HAP-1 (cell line): ENCODE measurements around the gene CREBL2.
"Not testable (repeated sequence)": the region's sequence is repeated elsewhere in the genome, so short reads cannot be mapped to it uniquely, and the experiment has no call there.

ENCODE experiments used
- DNase-seq, 2 experiments: peaks; one replicate each; pipeline ENCODE4 v3.0.0-alpha.2; 2016 to 2020; ENCODE audit warnings: low spot score in 2 of 2
- H3K27me3 ChIP-seq: fragments of 250-450 bp; sonication (Bioruptor Pico); 2 replicates; pipeline ENCODE4 v1.5.1; 2020; ENCODE audit warnings: low read depth, mild to moderate bottlenecking, moderate library complexity
- H3K36me3 ChIP-seq: fragments of 250-450 bp; sonication (Bioruptor Pico); replicated peaks from 2 replicates; pipeline ENCODE4 v1.5.1; 2020; ENCODE audit warnings: mild to moderate bottlenecking
- H3K4me1 ChIP-seq: fragments of 250-450 bp; sonication (Bioruptor Pico); 2 replicates; pipeline ENCODE4 v1.5.1; 2020; ENCODE audit warnings: mild to moderate bottlenecking
- H3K4me3 ChIP-seq: fragments of 250-450 bp; sonication (Bioruptor Pico); 2 replicates; pipeline ENCODE4 v1.5.1; 2020; ENCODE audit warnings: mild to moderate bottlenecking, moderate library complexity
- H3K9me3 ChIP-seq: fragments of 250-450 bp; sonication (Bioruptor Pico); 2 replicates; pipeline ENCODE4 v1.5.1; 2020; ENCODE audit warnings: mild to moderate bottlenecking, moderate library complexity
- in situ Hi-C: fragments of 300-500 bp; cut with MboI; formaldehyde crosslinking; loops from 3 replicates; pipeline ENCODE4 v1.14.3; 2020; ENCODE audit warnings: low sequenced_read_pairs, inconsistent platforms, mixed read lengths

Gene CREBL2

DNA sequence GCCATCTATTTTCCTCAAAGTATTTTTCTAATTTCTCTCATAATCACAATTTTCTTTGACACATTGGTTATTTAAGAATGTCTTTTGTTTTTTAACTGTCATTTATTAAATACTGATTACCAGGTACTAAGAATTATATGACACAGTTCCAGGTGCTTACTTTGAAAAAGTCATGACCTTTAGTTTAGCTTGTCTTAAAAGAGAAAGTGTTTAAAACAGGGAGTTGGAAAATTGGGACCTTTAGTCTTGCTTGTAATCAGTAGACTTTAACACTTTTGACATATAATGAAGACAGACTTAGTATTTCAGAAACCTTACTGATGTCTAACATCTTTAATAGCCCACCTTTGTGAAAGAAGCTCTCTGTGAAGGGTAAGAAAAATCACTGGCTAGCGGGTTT is 19.2 kb downstream of the CREBL2 start:
- Histone ChIP-seq H3K4me1 (peaks cover 30% of the 10 kb centered on the region), H3K4me3 (no peak overlapping the region), H3K27me3 (no peaks in the 10 kb centered on the region), H3K9me3 (no peaks in the 10 kb centered on the region), H3K36me3 (peaks cover 4% of the 10 kb centered on the region)
- no peak for DNase-seq
- in situ Hi-C loops: no loop called here

DNA sequence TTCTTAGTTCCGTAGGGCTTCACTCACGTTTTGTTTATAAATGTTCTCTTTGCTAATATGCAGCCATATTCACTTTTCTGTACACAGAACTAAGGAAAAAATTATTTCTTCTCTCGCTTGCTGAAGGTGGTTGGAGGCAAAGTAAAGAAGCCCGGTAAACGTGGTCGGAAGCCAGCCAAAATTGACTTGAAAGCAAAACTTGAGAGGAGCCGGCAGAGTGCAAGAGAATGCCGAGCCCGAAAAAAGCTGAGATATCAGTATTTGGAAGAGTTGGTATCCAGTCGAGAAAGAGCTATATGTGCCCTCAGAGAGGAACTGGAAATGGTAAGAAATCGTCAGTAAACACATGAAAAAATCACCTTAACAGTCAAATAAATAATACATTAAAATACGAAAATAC is 24.0 kb downstream of the CREBL2 start:
- in situ Hi-C loops: no loop called here
- no peak for DNase-seq
- Histone ChIP-seq H3K4me3 (no peak overlapping the region), H3K9me3 (no peaks in the 10 kb centered on the region), H3K36me3 (peaks cover 24% of the 10 kb centered on the region), H3K27me3 (no peaks in the 10 kb centered on the region), H3K4me1 (no peaks in the 10 kb centered on the region)

DNA sequence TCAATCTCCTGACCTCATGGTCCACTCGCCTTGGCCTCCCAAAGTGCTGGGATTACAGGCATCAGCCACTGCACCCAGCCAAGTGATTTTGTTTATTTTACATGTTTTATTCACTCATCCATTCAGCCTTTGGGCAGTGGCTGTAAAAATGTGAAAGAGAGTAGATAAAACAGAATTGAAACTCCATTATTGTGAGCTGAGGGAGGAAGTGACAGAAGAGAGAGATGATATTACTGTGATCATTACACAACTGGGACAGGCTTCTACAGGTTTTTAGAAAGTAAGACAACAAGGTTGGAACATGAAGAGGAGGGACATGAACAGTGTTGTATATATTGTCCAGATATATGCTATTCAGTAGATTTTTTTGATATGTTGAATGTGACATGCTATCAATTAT is 25.0 kb downstream of the CREBL2 start:
- Histone ChIP-seq H3K36me3 (peaks cover 24% of the 10 kb centered on the region), H3K4me1 (no peaks in the 10 kb centered on the region), H3K9me3 (no peaks in the 10 kb centered on the region), H3K27me3 (no peaks in the 10 kb centered on the region), H3K4me3 (no peak overlapping the region)
- in situ Hi-C loops: no loop called here
- no peak for DNase-seq

DNA sequence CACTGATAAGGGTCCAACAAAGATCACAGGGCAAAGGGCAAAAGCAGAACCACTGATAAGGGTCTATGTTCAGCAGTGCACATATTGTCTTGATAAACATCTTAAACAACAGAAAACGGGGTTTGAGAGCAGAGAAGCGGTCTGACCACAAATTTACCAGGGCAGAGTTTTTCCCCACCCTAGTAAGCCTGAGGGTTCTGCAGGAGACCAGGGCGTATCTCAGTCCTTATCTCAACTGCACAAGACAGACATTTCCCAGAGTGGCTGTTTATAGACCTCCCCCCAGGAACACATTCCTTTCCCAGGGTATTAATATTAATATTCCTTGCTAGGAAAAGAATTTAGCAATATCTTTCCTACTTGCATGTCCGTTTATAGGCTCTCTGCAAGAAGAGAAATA is 28.3 kb downstream of the CREBL2 start:
- H3K4me3 ChIP-seq, H3K4me1 ChIP-seq, H3K9me3 ChIP-seq, in situ Hi-C loops, H3K27me3 ChIP-seq, DNase-seq: not testable (repeated sequence)
- H3K36me3 ChIP-seq: peaks cover 34% of the 10 kb centered on the region

DNA sequence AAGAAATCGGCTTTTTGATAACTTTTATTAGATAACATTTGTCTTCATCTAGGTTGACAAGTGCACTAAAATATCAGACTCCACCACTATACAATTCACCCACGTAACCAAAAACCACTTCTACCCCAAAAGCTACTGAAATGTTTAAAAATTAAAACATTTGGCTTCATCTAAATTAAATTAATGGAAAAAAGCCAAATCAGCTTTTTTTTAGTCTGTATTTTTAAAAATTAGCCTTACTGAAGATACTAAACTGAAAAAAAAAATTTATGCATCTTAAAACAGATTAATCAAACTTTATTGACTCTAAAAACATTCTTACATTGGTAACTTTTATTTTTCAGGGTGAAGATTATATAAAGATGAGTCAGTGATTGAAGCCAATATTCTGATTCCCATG is 30.0 kb downstream of the CREBL2 start:
- H3K36me3 ChIP-seq: peaks cover 28% of the 10 kb centered on the region
- no peaks in the 10 kb centered on the region for H3K27me3 ChIP-seq
- in situ Hi-C loops: no loop called here
- no peak for DNase-seq
- H3K4me3 ChIP-seq: no peak overlapping the region
- peaks cover 8% of the 10 kb centered on the region for H3K4me1 ChIP-seq
- H3K9me3 ChIP-seq: no peaks in the 10 kb centered on the region

DNA sequence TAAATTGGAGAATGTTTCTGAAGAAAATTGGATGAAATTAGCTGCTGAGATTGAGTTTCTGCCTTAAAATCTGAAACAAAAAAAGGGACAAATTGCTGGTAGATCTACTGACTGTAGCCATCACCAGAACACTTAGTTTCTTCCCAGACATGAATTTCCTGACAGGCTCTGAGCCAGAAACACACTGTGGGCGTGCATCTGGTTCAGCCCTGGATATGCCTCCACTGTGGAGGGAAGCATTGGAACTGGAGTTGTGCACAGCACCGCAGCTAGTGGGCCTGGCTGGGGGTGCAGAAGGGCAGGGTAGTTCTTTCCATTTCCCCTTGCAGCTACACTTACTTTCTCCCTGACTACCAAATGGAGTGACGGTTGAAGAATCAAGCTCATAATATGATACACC is 31.2 kb downstream of the CREBL2 start:
- Histone ChIP-seq H3K36me3 (peaks cover 22% of the 10 kb centered on the region), H3K9me3 (no peaks in the 10 kb centered on the region; the same call in 1 of the 2 replicates), H3K4me1 (peaks cover 8% of the 10 kb centered on the region), H3K4me3 (no peak overlapping the region), H3K27me3 (no peaks in the 10 kb centered on the region)
- in situ Hi-C loops: no loop called here
- DNase-seq: no peak

DNA sequence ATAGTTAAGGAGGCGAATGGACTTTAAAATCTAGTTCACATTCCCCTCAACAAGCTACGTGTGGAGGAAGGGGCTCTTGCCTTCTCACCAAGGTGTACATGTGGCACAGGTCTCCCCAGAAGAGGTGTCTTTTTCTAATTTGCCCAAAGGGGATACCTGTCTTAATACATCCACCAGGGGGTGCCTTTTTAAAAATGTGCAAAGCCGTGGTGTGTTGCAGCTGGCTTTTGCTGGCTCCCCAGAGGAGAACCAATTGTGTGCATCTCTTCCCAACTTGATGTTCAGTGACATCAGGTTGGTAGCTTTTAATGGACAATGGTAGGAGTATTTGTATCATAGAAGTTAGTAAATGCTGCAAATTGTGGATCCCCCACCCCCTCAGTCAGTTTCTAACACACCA is 33.8 kb downstream of the CREBL2 start:
- in situ Hi-C loops: no loop called here
- peaks cover 10% of the 10 kb centered on the region for H3K36me3 ChIP-seq
- no peak for DNase-seq
- H3K4me3 ChIP-seq: no peak overlapping the region
- peaks cover 17% of the 10 kb centered on the region; the same call in 1 of the 2 replicates for H3K9me3 ChIP-seq
- H3K4me1 ChIP-seq: peaks cover 8% of the 10 kb centered on the region
- H3K27me3 ChIP-seq: no peaks in the 10 kb centered on the region

DNA sequence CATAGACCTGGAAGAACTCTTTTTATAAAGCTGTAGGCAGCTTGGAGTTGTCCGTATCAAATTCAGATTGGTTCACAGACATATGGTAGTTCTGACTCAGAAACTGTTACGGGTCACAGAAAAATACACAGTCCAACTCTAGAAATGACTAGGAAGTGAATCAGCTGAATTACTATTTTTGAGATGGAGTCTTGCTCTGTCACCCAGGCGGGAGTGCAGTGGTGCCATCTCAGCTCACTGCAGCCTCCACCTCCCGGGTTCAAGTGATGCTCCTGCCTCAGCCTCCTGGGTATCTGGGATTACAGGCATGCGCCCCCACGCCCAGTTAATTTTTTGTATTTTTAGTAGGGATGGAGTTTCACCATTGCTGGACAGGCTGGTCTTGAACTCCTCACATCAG is 34.3 kb downstream of the CREBL2 start:
- H3K36me3 ChIP-seq, H3K4me3 ChIP-seq, DNase-seq, H3K27me3 ChIP-seq, H3K4me1 ChIP-seq, in situ Hi-C loops: not testable (repeated sequence)
- H3K9me3 ChIP-seq: peaks cover 17% of the 10 kb centered on the region; the same call in 1 of the 2 replicates

DNA sequence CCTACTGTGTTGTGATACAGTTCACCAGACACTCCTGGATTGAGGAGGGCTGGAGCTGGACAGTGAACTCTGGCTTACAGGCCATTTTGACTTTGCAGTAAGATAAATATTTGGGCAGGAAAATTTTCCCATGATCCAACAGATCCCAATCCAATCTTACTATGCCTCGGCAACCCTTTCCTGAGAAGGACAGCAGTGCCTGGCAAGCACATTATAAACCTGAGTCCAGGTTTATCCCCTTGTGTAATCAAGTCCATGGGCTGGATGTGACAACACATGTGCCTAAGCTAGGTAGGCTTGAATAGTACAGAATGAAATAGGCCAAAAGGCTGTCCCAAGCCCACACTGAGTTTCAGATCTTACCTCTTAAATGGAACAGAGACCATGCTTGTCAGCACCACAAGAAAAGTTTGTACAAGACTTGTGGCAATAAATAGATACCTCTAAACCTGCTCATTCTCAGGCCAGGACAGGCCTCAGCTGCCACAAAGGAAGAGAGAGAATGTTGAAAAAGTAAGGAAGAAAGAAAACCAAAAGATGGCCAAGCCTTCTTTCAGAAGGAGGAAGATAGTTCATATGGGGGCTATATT is 34.9 kb downstream of the CREBL2 start:
- Histone ChIP-seq H3K36me3 (peaks cover 10% of the 10 kb centered on the region), H3K4me1 (peaks cover 8% of the 10 kb centered on the region), H3K4me3 (no peak overlapping the region), H3K9me3 (peaks cover 17% of the 10 kb centered on the region; the same call in 1 of the 2 replicates), H3K27me3 (no peaks in the 10 kb centered on the region)
- in situ Hi-C loops: no loop called here
- DNase-seq: no peak

DNA sequence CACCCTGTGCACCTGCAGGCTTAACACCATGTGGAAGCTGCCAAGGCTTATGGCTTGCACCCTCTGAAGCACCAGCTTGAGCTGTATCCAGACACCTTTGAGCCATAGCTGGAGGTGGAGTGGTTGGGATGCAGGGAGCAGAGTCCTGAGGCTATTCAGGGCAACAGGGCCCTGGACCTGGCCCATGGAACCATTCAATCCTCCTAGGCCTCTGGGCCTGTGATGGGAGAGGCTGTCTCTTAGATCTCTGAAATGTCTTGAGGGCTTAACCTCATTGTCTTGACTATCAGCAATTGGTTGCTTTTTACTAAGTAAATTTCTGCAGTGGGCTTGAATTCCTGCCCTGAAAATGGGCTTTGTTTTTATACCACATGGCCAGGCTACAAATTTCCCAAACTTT is 36.6 kb downstream of the CREBL2 start:
- no peak overlapping the region for H3K4me3 ChIP-seq
- no peak for DNase-seq
- in situ Hi-C loops: no loop called here

DNA sequence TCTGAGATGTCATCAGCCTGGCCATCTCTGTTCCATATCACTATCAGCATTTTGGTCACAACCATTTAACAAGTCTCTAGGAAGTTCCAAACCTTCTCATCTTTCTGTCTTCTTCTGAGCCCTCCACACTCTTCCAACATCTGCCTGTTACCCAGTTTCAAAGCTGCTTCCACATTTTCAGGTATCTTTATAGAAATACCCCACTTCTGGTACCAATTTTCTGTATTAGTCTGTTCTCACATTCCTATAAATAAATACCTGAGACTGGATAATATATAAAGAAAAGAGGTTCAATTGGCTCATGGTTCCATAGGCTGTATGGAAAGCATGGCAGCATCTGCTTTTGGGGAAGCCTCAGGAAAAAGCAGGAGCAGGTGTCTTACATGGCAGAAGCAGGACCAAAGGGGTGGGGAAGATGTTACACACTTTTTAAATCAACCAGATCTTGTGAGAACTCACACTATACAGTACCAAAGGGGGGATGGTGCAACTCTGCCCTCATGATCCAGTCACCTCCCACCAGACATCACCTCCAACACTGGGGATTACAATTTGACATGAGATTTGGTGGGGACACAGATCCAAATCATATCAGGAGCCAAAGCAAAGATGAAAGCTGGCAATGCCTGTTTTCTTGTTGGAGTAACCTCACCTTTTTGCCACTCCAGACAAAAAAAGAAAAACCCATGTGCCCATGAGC is 37.4 kb downstream of the CREBL2 start:
- DNase-seq: no peak
- H3K36me3 ChIP-seq: no peaks in the 10 kb centered on the region
- no peaks in the 10 kb centered on the region for H3K4me1 ChIP-seq
- no peak overlapping the region for H3K4me3 ChIP-seq
- H3K9me3 ChIP-seq: peaks cover 17% of the 10 kb centered on the region; the same call in 1 of the 2 replicates
- no peaks in the 10 kb centered on the region for H3K27me3 ChIP-seq
- in situ Hi-C loops: no loop called here

More for the DNA sequence above, 36.6 kb downstream of the CREBL2 start:
- Histone ChIP-seq H3K4me1 (peaks cover 7% of the 10 kb centered on the region), H3K36me3 (no peaks in the 10 kb centered on the region; the same call in 1 of the 2 replicates), H3K27me3 (no peaks in the 10 kb centered on the region), H3K9me3 (peaks cover 17% of the 10 kb centered on the region; the same call in 1 of the 2 replicates)

DNA sequence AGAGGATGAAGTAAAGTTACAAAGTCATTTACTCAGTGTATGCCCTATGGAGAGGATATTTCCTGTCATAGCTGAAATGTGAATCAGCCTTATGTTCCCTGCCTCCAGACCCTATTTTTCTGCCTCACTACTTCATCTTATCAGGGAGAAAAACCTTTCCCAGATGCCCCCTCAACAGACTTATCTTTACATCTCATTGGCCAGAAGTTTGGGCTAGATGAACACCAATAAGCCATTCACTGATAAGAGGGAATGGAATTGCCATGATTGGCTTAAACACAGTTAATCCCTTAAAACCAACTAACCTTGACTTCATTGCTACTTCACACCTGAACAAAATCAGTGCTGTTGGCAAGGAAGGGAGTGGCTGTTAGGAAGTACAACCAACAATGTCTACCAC is 40.1 kb downstream of the CREBL2 start:
- DNase-seq: no peak
- Histone ChIP-seq H3K4me1 (peaks cover 4% of the 10 kb centered on the region), H3K4me3 (no peak overlapping the region), H3K36me3 (no peaks in the 10 kb centered on the region), H3K9me3 (peaks cover 17% of the 10 kb centered on the region; the same call in 1 of the 2 replicates), H3K27me3 (no peaks in the 10 kb centered on the region)
- in situ Hi-C loops: no loop called here

DNA sequence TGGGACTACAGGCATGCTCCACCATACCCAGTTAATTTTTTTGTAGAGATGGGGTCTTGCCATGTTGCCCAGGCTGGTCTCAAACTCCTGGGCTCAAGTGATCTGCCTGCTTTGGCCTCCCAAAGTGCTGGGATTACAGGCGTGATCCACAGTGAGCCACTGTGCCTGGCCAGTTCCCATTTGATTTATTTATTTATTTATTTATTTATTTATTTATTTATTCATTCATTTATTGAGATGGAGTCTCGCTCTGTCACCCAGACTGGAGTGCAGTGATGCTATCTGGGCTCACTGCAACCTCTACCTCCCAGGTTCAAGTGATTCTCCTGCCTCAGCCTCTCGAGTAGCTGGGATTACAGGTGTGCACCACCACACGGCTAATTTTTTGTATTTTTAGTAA is 41.0 kb downstream of the CREBL2 start:
- H3K27me3 ChIP-seq, H3K4me3 ChIP-seq, in situ Hi-C loops, H3K4me1 ChIP-seq, DNase-seq, H3K36me3 ChIP-seq: not testable (repeated sequence)
- H3K9me3 ChIP-seq: peaks cover 17% of the 10 kb centered on the region; the same call in 1 of the 2 replicates

DNA sequence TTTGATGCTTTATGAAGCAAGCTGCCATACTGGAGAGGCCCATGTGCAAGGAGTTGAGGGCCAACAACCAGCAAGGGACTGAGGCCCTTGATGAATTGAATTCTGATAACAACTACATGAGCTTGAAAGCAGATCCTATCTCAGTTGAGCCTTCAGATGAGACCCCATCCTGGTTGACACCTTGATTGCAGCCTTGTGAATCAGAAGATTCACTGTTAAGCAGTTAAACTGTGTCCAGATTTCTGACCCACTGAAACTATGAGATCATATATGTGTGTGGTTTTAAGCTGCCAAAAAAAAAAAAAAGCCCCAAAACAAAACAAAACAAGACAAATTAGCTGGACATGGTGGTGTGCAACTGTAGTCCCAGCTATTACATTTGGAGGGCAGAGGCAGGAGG is 42.2 kb downstream of the CREBL2 start:
- H3K36me3 ChIP-seq: no peaks in the 10 kb centered on the region
- in situ Hi-C loops: no loop called here
- H3K4me3 ChIP-seq: no peak overlapping the region
- H3K4me1 ChIP-seq: peaks cover 13% of the 10 kb centered on the region
- 0 out of 2 replicates have a peak, but pooled peaks cover 9% of the 10 kb centered on the region for H3K9me3 ChIP-seq
- no peak for DNase-seq
- H3K27me3 ChIP-seq: no peaks in the 10 kb centered on the region
